ENCODE data around the gene CLIP3.

- TF ChIP-seq PBX3 (IDR thresholded peaks at IDR 0.05) (no peak), CHD4 (IDR thresholded peaks at IDR 0.05; ENCODE audit: borderline replicate concordance) (no peak), POLR2A (IDR thresholded peaks at IDR 0.05; ENCODE audit: low read length) (no peak), BHLHE40 (IDR thresholded peaks at IDR 0.05; ENCODE audit: low read depth, low read length) (no peak), CEBPB (IDR thresholded peaks at IDR 0.05) (no peak), RFX5 (IDR thresholded peaks at IDR 0.05) (no peak)
- TF ChIP-seq, protein P1, sequence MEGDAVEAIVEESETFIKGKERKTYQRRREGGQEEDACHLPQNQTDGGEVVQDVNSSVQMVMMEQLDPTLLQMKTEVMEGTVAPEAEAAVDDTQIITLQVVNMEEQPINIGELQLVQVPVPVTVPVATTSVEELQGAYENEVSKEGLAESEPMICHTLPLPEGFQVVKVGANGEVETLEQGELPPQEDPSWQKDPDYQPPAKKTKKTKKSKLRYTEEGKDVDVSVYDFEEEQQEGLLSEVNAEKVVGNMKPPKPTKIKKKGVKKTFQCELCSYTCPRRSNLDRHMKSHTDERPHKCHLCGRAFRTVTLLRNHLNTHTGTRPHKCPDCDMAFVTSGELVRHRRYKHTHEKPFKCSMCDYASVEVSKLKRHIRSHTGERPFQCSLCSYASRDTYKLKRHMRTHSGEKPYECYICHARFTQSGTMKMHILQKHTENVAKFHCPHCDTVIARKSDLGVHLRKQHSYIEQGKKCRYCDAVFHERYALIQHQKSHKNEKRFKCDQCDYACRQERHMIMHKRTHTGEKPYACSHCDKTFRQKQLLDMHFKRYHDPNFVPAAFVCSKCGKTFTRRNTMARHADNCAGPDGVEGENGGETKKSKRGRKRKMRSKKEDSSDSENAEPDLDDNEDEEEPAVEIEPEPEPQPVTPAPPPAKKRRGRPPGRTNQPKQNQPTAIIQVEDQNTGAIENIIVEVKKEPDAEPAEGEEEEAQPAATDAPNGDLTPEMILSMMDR (IDR thresholded peaks at IDR 0.05), result no peak
- TF ChIP-seq, protein P2, sequence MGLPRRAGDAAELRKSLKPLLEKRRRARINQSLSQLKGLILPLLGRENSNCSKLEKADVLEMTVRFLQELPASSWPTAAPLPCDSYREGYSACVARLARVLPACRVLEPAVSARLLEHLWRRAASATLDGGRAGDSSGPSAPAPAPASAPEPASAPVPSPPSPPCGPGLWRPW (IDR thresholded peaks at IDR 0.05), result no peak
These were observed 6.4 kb downstream of the CLIP3 start for GRCh38 chr19:36026091-36026876.
